HepG2 (cell line): Measurements from ENCODE around the gene TMEM143. TPM values are rescaled to one million over a fixed set of nuclear protein-coding genes. Genes with fewer than 3 reads are reported as not detected.

Source experiments
- ARNT ChIP-seq: fragments of 450-650 bp; IDR thresholded peaks from 2 replicates; pipeline ENCODE4 v1.6.1; 2017
- ATRX ChIP-seq: sonication (generic); formaldehyde crosslinking; IDR thresholded peaks from 2 replicates; pipeline ENCODE4 v1.4.0; 2020; ENCODE audit warnings: missing genetic modification reagents, borderline replicate concordance
- DMTF1 ChIP-seq: sonication (generic); formaldehyde crosslinking; IDR thresholded peaks from 2 replicates; pipeline ENCODE4 v1.4.0; 2020; ENCODE audit warnings: mild to moderate bottlenecking, missing genetic modification reagents
- HDAC6 ChIP-seq: fragments of 200-600 bp; sonication (generic); IDR thresholded peaks from 2 replicates; pipeline ENCODE4 v1.7.0; 2017; ENCODE audit warnings: mild to moderate bottlenecking, antibody characterized with exemption, low read length, low read depth
- KDM5A ChIP-seq: fragments of 200-600 bp; sonication (generic); IDR thresholded peaks from 2 replicates; pipeline ENCODE4 v1.7.0; 2018; ENCODE audit warnings: antibody characterized with exemption, mild to moderate bottlenecking, low read length, borderline replicate concordance
- SALL1 ChIP-seq: sonication (generic); formaldehyde crosslinking; IDR thresholded peaks from 2 replicates; pipeline ENCODE4 v1.8.0; 2022; ENCODE audit warnings: mild to moderate bottlenecking, missing genetic modification reagents
- STAG1 ChIP-seq: sonication (generic); formaldehyde crosslinking; IDR thresholded peaks from 2 replicates; pipeline ENCODE4 v1.4.0; 2020; ENCODE audit warnings: missing genetic modification reagents
- ZNF337 ChIP-seq: sonication (generic); formaldehyde crosslinking; IDR thresholded peaks from 2 replicates; pipeline ENCODE4 v1.5.1; 2020; ENCODE audit warnings: missing genetic modification reagents, low read depth, mild to moderate bottlenecking, borderline replicate concordance
- ZNF670 ChIP-seq: sonication (generic); formaldehyde crosslinking; IDR thresholded peaks from 2 replicates; pipeline ENCODE4 v1.8.0; 2022; ENCODE audit warnings: mild to moderate bottlenecking, missing genetic modification reagents, borderline replicate concordance
- polyA plus RNA-seq, 8 experiments: library from polyadenylated mRNA; depleted of rRNA in 3 of 8; stranded (reverse) in 7 of 8; unstranded in 1 of 8; fragments of >200 nt; fragmentation: Illumina TruSeq in 4 of 8; extraction: Trizol in 4 of 8; gene quantifications; 2 replicates each; pipeline versions ENCODE4 v1.2.1 to v1.2.3, GENCODE V29; 2011 to 2016; ENCODE audit warnings: low read depth in 4 of 8, missing spikeins in 1 of 8, mixed read lengths in 1 of 8; ENCODE audit not compliant: insufficient read depth in 1 of 8
- total RNA-seq, 5 experiments: library from RNA; depleted of rRNA; stranded (reverse); fragments of >200 nt; fragmentation: Illumina TruSeq; extraction: Trizol; gene quantifications; 2 replicates each; pipeline ENCODE4 v1.2.3, GENCODE V29; 2016; ENCODE audit warnings: low read depth in 1 of 5
- TF ChIP-seq, protein P1 (sequence below), 2 experiments: IDR thresholded peaks; 2 replicates each; pipeline ENCODE4 v1.6.1; 2011 to 2012; ENCODE audit warnings: low read length in 2 of 2, borderline replicate concordance in 1 of 2, low read depth in 1 of 2, mild to moderate bottlenecking in 1 of 2, moderate library complexity in 1 of 2
- TF ChIP-seq, protein P2 (sequence below): sonication (generic); formaldehyde crosslinking; IDR thresholded peaks from 2 replicates; pipeline ENCODE4 v1.5.0; 2020; ENCODE audit warnings: missing genetic modification reagents, mild to moderate bottlenecking, borderline replicate concordance
- TF ChIP-seq, protein P3 (sequence below): IDR thresholded peaks from 2 replicates; pipeline ENCODE4 v1.6.1; 2012; ENCODE audit warnings: low read length, improper control_type of control experiment
- TF ChIP-seq, protein P4 (sequence below): sonication (generic); formaldehyde crosslinking; IDR thresholded peaks from 2 replicates; pipeline ENCODE4 v1.4.0; 2020; ENCODE audit warnings: missing genetic modification reagents, mild to moderate bottlenecking, borderline replicate concordance

Gene TMEM143
- total and polyA plus RNA-seq, 2 of the 13 experiments (the other 11 are each of a cell fraction or from before 2014, with no cell fraction given), result 7.7 to 11.3 TPM

- TF ChIP-seq, protein P1, sequence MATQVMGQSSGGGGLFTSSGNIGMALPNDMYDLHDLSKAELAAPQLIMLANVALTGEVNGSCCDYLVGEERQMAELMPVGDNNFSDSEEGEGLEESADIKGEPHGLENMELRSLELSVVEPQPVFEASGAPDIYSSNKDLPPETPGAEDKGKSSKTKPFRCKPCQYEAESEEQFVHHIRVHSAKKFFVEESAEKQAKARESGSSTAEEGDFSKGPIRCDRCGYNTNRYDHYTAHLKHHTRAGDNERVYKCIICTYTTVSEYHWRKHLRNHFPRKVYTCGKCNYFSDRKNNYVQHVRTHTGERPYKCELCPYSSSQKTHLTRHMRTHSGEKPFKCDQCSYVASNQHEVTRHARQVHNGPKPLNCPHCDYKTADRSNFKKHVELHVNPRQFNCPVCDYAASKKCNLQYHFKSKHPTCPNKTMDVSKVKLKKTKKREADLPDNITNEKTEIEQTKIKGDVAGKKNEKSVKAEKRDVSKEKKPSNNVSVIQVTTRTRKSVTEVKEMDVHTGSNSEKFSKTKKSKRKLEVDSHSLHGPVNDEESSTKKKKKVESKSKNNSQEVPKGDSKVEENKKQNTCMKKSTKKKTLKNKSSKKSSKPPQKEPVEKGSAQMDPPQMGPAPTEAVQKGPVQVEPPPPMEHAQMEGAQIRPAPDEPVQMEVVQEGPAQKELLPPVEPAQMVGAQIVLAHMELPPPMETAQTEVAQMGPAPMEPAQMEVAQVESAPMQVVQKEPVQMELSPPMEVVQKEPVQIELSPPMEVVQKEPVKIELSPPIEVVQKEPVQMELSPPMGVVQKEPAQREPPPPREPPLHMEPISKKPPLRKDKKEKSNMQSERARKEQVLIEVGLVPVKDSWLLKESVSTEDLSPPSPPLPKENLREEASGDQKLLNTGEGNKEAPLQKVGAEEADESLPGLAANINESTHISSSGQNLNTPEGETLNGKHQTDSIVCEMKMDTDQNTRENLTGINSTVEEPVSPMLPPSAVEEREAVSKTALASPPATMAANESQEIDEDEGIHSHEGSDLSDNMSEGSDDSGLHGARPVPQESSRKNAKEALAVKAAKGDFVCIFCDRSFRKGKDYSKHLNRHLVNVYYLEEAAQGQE (IDR thresholded peaks at IDR 0.05; ENCODE audit: borderline replicate concordance in 1 of 2, low read depth in 1 of 2, low read length in 2 of 2), result no peak; a peak in 1 of 4 replicates
- TF ChIP-seq KDM5A (no peak), HDAC6 (no peak), DMTF1 (no peak), SALL1 (CRISPR knock-in tag) (peak; percentile 95), STAG1 (CRISPR knock-in tag) (no peak), ARNT (no peak), ZNF337 (CRISPR knock-in tag) (peak; percentile 43; the same call in 1 of the 2 replicates), ZNF670 (CRISPR knock-in tag) (peak; percentile 75; the same call in 1 of the 2 replicates), ATRX (CRISPR knock-in tag) (no peak)
- TF ChIP-seq, protein P2, sequence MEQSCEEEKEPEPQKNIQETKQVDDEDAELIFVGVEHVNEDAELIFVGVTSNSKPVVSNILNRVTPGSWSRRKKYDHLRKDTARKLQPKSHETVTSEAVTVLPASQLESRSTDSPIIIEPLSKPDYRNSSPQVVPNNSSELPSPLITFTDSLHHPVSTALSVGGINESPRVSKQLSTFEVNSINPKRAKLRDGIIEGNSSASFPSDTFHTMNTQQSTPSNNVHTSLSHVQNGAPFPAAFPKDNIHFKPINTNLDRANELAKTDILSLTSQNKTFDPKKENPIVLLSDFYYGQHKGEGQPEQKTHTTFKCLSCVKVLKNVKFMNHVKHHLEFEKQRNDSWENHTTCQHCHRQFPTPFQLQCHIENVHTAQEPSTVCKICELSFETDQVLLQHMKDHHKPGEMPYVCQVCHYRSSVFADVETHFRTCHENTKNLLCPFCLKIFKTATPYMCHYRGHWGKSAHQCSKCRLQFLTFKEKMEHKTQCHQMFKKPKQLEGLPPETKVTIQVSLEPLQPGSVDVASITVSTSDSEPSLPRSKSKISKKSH (CRISPR knock-in tag), result no peak
- TF ChIP-seq, protein P3, sequence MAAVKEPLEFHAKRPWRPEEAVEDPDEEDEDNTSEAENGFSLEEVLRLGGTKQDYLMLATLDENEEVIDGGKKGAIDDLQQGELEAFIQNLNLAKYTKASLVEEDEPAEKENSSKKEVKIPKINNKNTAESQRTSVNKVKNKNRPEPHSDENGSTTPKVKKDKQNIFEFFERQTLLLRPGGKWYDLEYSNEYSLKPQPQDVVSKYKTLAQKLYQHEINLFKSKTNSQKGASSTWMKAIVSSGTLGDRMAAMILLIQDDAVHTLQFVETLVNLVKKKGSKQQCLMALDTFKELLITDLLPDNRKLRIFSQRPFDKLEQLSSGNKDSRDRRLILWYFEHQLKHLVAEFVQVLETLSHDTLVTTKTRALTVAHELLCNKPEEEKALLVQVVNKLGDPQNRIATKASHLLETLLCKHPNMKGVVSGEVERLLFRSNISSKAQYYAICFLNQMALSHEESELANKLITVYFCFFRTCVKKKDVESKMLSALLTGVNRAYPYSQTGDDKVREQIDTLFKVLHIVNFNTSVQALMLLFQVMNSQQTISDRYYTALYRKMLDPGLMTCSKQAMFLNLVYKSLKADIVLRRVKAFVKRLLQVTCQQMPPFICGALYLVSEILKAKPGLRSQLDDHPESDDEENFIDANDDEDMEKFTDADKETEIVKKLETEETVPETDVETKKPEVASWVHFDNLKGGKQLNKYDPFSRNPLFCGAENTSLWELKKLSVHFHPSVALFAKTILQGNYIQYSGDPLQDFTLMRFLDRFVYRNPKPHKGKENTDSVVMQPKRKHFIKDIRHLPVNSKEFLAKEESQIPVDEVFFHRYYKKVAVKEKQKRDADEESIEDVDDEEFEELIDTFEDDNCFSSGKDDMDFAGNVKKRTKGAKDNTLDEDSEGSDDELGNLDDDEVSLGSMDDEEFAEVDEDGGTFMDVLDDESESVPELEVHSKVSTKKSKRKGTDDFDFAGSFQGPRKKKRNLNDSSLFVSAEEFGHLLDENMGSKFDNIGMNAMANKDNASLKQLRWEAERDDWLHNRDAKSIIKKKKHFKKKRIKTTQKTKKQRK, result no peak
- TF ChIP-seq, protein P4, sequence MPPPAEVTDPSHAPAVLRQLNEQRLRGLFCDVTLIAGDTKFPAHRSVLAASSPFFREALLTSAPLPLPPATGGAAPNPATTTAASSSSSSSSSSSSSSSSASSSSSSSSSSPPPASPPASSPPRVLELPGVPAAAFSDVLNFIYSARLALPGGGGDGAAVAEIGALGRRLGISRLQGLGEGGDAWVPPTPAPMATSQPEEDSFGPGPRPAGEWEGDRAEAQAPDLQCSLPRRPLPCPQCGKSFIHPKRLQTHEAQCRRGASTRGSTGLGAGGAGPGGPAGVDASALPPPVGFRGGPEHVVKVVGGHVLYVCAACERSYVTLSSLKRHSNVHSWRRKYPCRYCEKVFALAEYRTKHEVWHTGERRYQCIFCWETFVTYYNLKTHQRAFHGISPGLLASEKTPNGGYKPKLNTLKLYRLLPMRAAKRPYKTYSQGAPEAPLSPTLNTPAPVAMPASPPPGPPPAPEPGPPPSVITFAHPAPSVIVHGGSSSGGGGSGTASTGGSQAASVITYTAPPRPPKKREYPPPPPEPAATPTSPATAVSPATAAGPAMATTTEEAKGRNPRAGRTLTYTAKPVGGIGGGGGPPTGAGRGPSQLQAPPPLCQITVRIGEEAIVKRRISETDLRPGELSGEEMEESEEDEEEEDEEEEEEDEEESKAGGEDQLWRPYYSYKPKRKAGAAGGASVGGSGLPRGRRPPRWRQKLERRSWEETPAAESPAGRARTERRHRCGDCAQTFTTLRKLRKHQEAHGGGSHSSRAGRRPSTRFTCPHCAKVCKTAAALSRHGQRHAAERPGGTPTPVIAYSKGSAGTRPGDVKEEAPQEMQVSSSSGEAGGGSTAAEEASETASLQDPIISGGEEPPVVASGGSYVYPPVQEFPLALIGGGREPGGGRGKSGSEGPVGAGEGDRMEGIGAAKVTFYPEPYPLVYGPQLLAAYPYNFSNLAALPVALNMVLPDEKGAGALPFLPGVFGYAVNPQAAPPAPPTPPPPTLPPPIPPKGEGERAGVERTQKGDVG (CRISPR knock-in tag), result no peak
These were observed 9.3 kb downstream of the TMEM143 start (continued) for GRCh38 chr19:48354332-48354992.
